Measurements from ENCODE around the gene SMC4. TPM values are rescaled to one million over a fixed set of nuclear protein-coding genes. Genes with fewer than 3 reads are reported as not detected.

SMC4 gene
- total and polyA plus RNA-seq, 2 of the 8 experiments (the other 6 are each of a cell fraction or from before 2014, with no cell fraction given): 26.6 to 118 TPM

- H3K18ac ChIP-seq (ENCODE audit: extremely low read depth, low read length): no peak overlapping the region
- H2AFZ ChIP-seq (ENCODE audit: low read length): no peak overlapping the region
- H3K4me2 ChIP-seq (ENCODE audit: insufficient read depth in 1 of 2, low read depth in 2 of 2, low read length in 2 of 2): no peak overlapping the region
- H2BK120ac ChIP-seq (replicated peaks; ENCODE audit: low read depth, low read length): no peak overlapping the region
- no peak overlapping the region for H3K9ac ChIP-seq (replicated peaks in 1 of 4; ENCODE audit: extremely low read depth in 1 of 4, low read depth in 3 of 4, low read length in 3 of 4)
- ChIA-PET CTCF (ENCODE audit: partially characterized antibody) (interaction anchor here (0.9 to 1.2 kb wide), 2 partner anchors 10 to 12 kb away, joined by 3 to 8 read pairs; no protein-coding TSS in a partner anchor), POLR2A (ENCODE audit: partially characterized antibody) (interaction anchor here (0.9 to 1.9 kb wide), 2 partner anchors 10 to 13 kb away, joined by 5 read pairs; no protein-coding TSS in a partner anchor)
- no peak overlapping the region for H2AK5ac ChIP-seq (ENCODE audit: low read depth, low read length)
- no peak overlapping the region for H2BK15ac ChIP-seq (ENCODE audit: low read length)
- DNase-seq (ENCODE audit: low read depth in 1 of 2, low spot score in 2 of 2): no peak
- no peaks in the 10 kb centered on the region for H3K23me2 ChIP-seq (ENCODE audit: low read depth, low read length)
- WGBS, 2 experiments (ENCODE audit: extremely low coverage in 1 of 2, insufficient coverage in 1 of 2, insufficient read length in 1 of 2, insufficient replicate concordance in 2 of 2, low coverage in 1 of 2, low lambda C conversion rate in 2 of 2, missing lambda C conversion rate in 1 of 2): 74% methylated on average over 3 of the region's 3 CpGs; no CpG with 5 or more reads in 1 of the 2 experiments
- H3K79me2 ChIP-seq (ENCODE audit: control insufficient read depth in 1 of 2, insufficient read depth in 2 of 2, low read length in 2 of 2): no peaks in the 10 kb centered on the region
- H3K4me1 ChIP-seq (replicated peaks in 1 of 4; ENCODE audit: control insufficient read depth in 3 of 4, insufficient read depth in 4 of 4, low read length in 3 of 4): no peaks in the 10 kb centered on the region
- TF ChIP-seq NANOG (IDR thresholded peaks at IDR 0.05; ENCODE audit: insufficient read depth, low read depth, low read length, poor library complexity, severe bottlenecking): no peak
- no peak for TF ChIP-seq SIX5 (IDR thresholded peaks at IDR 0.05; ENCODE audit: low read depth, low read length)
- TF ChIP-seq KDM5A (IDR thresholded peaks at IDR 0.05; ENCODE audit: low read length): no peak
- no peak for TF ChIP-seq SP4 (IDR thresholded peaks at IDR 0.05; ENCODE audit: low read length)
- H3K27me3 ChIP-seq (replicated peaks in 1 of 4; ENCODE audit: control insufficient read depth in 3 of 4, extremely low read depth in 1 of 4, insufficient read depth in 3 of 4, low read length in 3 of 4): no peaks in the 10 kb centered on the region
- H3K14ac ChIP-seq (ENCODE audit: insufficient read length): no peak overlapping the region
- no peak overlapping the region for H2BK20ac ChIP-seq (ENCODE audit: low read length)
- H3K23ac ChIP-seq (ENCODE audit: insufficient read length): no peak overlapping the region
- no peak overlapping the region for H2BK5ac ChIP-seq (ENCODE audit: low read depth, low read length)
- H2BK12ac ChIP-seq (ENCODE audit: low read depth, low read length): no peak overlapping the region
- no peaks in the 10 kb centered on the region for H4K20me1 ChIP-seq (replicated peaks in 1 of 2; ENCODE audit: control insufficient read depth in 1 of 2, insufficient read depth in 2 of 2, low read length in 2 of 2)
- FAIRE-seq: no peak
- H4K91ac ChIP-seq (replicated peaks; ENCODE audit: insufficient read length, low read length): no peak overlapping the region
- H3K9me3 ChIP-seq (ENCODE audit: insufficient read depth in 2 of 2, low read depth in 1 of 2, low read length in 1 of 2): no peaks in the 10 kb centered on the region
- no peak overlapping the region for H3K56ac ChIP-seq (replicated peaks; ENCODE audit: insufficient read length, low read depth, low read length)
- H3K4ac ChIP-seq (replicated peaks; ENCODE audit: insufficient read length, low read depth, low read length): no peak overlapping the region
- no peak overlapping the region for H3K4me3 ChIP-seq (ENCODE audit: extremely low read depth in 1 of 4, insufficient read depth in 2 of 4, low read depth in 3 of 4, low read length in 4 of 4)
- no peak overlapping the region for H4K8ac ChIP-seq (ENCODE audit: extremely low read depth, insufficient read depth, low read length)
- H3K79me1 ChIP-seq (ENCODE audit: low read depth, low read length): no peaks in the 10 kb centered on the region
- H4K5ac ChIP-seq (ENCODE audit: insufficient read length, low read depth, low read length): no peak overlapping the region
- no peaks in the 10 kb centered on the region for H3K36me3 ChIP-seq (ENCODE audit: control insufficient read depth in 2 of 4, insufficient read depth in 4 of 4, low read length in 3 of 4)
- H3K27ac ChIP-seq (ENCODE audit: low read depth, low read length): no peak overlapping the region
Measured at GRCh38 chr3:160482796-160483195, 83.3 kb downstream of the SMC4 start.

MicroRNA genes within 50 kb of the gene (microRNA counts, 767-probe panel; counts per million panel counts)
- 10,546 counts per million, percentile 99 among the panel's probes with 10 or more counts for microRNA hsa-miR-15b-5p

Small RNA genes lying within 50 kb of the gene (microRNA-seq; reads per million reads assigned to microRNA genes)
- gene MIR15B (ENCODE audit: borderline microRNAs expressed in 2 of 2, borderline number of aligned reads in 2 of 2, borderline replicate concordance in 1 of 2) (437 to 490 reads per million in 2 experiments), gene MIR16-2 (ENCODE audit: borderline microRNAs expressed in 2 of 2, borderline number of aligned reads in 2 of 2, borderline replicate concordance in 1 of 2) (33.3 to 102 reads per million in 2 experiments)

Small RNA genes lying within 50 kb of the gene (small RNA-seq; reads per million reads assigned to genes)
- 1,167 reads per million, percentile 99 among the genes with 10 or more reads in this experiment for gene MIR15B (ENCODE audit: insufficient read depth)
- gene MIR16-2 (ENCODE audit: insufficient read depth): 170 reads per million, percentile 98 among the genes with 10 or more reads in this experiment
- not detected for gene RNU7-136P (ENCODE audit: insufficient read depth)

Other genes with a start within 250 kb of the SMC4 start
- 1.1 TPM in 2 replicates for gene C3orf80, start 174.2 kb upstream of the SMC4 start, total RNA-seq (2021; fragmentation: NEBNext Ultra II Directional; extraction: Animal tissue kit (Norgen Biotek cat#: 25700))
- gene C3orf80, start 174.2 kb upstream of the SMC4 start, polyA plus RNA-seq (2011; rRNA removed): 0.46 and 0.57 TPM in 2 replicates
- 22.4 and 25.9 TPM in 2 replicates for gene IFT80, start 425 bp upstream of the SMC4 start, total RNA-seq (2021; fragmentation: NEBNext Ultra II Directional; extraction: Animal tissue kit (Norgen Biotek cat#: 25700))
- 4.1 and 7.2 TPM in 2 replicates for gene IFT80, start 425 bp upstream of the SMC4 start, polyA plus RNA-seq (2011; rRNA removed)
- 53.4 and 57.8 TPM in 2 replicates for gene TRIM59, start 50.1 kb downstream of the SMC4 start, total RNA-seq (2021; fragmentation: NEBNext Ultra II Directional; extraction: Animal tissue kit (Norgen Biotek cat#: 25700))
- 7.8 and 11.6 TPM in 2 replicates for gene TRIM59, start 50.1 kb downstream of the SMC4 start, polyA plus RNA-seq (2011; rRNA removed)
- 81.9 and 86.7 TPM in 2 replicates for gene KPNA4, start 165.9 kb downstream of the SMC4 start, total RNA-seq (2021; fragmentation: NEBNext Ultra II Directional; extraction: Animal tissue kit (Norgen Biotek cat#: 25700))
- 7.6 and 13.2 TPM in 2 replicates for gene KPNA4, start 165.9 kb downstream of the SMC4 start, polyA plus RNA-seq (2011; rRNA removed)